Hematopoietic multipotent progenitor cell (in vitro differentiated cells): ENCODE data around the gene SYNPR. TPM values are rescaled to one million over a fixed set of nuclear protein-coding genes. Genes with fewer than 3 reads are reported as not detected.

Experiments used
- DNase-seq, 3 donors: peaks; one replicate each; pipeline ENCODE4 v3.0.0-alpha.2; 2011 to 2015; ENCODE audit warnings: low read depth in 2 of 3, low spot score in 2 of 3
- total RNA-seq: library from RNA; depleted of rRNA; stranded (reverse); fragments of >200 nt; gene quantifications from one replicate; pipeline ENCODE4 v1.2.3, GENCODE V29; 2012

The SYNPR gene
- total RNA-seq, 1 donor: under 0.01 TPM

DNA sequence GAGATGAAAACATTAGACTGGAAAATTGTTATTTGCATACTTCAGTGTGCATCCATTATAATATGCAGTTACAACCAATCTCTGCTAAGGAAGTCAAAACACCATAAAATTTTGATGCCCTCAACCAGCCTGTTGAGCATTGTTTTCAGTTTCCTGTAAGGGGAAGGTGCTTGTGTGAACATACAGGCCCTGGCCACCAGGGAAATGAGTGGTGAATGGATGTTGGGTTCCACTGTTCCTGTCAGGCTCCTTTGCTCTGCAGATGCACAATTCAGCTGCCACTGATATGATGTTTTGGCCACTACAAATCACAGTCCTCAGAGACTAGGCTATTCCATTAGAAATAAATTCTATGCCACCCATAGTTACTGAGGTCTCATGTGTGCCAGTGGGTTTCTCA is 184.6 kb downstream of the SYNPR start:
- no peak for DNase-seq

DNA sequence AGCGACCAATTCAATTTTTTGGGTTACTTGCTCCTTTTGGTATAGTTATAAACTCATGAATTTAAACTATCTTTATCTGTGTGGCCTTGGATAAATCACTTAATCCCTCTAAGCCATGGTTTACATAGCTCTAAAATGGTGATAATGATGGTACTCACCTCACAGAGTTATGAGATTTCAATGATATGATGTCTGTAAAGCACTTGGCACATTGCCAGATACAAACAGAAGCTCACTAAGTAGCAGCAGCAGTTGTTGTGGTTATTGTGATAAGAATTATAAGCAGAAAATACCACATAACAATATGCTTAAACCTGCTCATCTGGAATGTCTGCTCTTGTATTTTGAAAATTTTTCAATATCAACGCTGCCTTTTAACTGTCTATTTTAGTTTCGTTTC is 189.3 kb downstream of the SYNPR start:
- DNase-seq: no peak

DNA sequence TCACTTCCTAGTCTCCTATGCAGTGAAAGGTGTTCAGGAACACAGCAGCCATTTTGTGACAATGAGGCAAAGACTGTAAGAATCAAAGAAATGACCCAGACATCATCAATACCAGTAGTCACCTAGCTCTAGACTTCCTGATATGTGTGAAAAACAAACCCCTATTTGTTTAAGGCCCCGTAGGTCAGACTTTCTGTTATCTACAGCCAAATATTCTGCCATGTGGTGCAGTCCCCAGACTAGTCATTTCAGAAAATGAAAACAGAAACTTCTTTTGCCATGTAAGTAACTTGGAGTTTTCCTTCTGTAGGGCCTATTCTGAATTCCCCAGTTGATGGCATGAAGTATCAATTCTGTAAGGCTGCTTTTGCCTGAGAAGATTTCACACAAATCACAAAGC is 192.6 kb downstream of the SYNPR start:
- DNase-seq: no peak

DNA sequence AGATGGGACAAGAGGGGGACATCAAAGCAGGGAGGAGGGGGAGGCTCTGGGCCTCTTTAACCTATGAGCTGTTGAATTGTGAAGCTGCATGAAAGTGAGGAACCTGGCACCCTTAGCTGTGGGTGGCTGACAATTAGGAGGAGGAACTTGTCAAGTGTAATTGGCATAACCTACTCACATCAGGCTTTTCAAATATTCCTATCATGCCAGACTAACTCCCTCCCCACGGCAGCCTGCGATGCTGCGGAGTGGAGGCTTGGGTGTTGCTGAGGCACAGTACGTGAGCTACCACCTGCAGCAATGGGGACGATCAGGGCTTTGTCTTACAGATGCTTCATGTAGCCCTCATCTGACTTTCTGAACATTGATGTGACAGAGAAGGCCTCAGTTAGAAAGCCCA is 193.7 kb downstream of the SYNPR start:
- DNase-seq: no peak

DNA sequence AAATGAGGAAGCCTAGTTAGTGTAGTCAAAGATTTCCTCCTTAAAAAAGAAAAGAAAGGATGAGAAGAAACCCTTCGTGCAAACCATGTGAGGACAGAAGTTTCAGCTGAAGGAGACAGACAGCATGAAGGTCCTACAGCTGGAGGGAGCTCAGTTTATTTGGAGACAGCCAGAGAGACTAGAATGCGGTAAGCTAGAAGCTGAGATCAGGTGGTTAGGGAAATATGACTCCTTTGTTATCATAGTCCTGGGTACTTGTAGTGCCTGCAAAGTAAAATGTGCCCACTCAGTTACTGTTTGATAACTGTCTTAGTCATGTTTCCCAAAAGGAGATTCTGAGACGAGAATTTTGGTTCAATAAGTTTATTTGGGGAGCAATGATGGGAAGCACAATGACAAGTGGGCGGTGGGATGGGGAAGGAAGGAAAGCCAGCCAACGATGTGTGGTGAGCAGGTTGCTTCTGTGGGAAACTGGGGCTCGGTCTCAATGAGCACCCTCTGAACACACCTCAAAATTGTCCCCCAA is 195.6 kb downstream of the SYNPR start:
- no peak for DNase-seq

DNA sequence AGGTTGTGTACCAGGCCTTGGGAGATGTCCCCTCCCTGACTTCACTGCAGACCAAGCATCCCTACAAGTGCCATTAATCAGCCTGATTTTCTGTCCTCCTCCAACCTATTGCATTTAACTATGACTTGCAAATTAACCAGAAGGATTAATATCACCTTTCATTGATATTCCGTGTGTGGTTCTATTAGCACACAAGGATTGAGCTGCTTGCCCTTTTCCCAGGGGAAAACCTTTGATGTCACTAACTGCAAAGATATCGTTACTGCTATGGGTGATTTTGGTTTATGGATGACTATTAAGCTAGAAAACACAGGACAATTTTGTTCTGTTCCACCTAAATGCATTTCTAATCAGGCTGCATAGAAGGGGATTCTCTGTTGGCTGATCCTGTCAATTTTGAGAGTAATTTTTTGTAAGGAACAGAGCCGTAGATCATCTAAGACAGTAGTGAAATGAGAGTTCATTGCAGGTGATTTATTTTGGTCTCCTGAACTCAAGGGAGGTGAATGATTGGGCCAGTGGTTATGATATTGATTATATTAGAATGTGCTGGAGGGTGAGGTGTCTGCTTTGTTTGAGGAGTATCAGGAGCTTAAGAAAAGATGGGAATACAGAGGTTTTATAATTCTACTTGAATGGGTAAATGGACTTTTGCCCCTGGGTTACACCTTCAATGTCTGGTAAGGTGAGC is 196.9 kb downstream of the SYNPR start:
- no peak for DNase-seq

DNA sequence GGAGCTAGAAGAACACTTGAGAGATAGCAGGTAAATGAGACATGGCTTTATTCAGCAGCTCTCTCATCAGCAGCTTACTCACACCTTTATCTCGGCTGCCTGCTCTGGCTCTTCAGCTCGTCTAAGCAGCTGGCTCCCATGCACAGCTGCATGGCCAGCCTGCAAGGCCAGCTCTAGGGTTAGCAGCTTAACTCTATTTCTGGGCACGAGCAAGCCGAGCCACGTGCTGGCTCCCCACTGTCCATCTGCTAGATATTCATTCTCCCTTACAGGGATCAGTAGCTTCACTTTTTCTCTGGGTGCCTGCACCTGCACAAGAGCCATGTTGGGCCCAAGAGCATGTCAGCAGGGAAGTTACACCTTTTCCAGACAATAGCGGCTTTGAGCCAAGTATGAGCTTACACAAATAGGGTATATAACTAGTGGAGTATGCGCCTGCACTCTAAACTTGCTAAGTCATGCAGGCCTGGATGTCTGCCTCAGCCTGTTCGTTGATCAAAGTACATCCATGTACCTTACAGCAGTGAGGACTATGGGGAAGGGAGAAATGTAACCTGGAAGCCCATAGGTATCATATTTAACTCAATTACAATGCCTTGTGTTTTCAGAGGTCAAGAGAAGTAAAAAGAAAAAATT is 199.5 kb downstream of the SYNPR start:
- no peak for DNase-seq

DNA sequence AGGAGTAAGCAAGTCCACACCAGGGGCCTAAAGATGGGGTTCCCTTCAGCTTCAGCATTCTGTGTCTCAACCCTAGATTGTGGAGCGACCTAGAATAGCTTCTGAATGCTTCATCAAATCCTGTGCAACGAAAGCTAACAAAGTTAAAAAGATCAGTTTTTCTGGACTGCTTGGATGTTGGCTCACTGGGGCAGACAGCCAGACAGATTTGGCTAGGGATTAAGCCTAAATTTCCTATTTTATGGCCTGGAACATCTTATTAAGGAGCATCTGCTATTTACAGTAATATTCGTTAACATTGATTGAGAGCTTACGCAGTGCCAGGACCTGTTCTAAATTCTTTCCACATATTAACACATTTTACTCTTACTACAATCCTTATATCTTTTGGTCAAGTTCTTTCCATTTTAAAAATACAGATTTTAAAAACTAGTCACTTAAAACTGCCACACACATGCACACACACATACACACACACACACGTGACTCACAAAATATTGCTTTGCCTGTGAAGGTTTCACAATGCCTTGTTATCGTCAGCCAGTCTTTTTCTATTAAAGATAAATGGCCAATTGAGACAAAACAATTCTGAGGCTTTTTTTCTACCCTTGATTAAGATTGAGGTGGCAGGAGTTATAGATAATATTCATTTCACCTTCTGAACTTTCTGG is 201.0 kb downstream of the SYNPR start:
- DNase-seq: no peak

DNA sequence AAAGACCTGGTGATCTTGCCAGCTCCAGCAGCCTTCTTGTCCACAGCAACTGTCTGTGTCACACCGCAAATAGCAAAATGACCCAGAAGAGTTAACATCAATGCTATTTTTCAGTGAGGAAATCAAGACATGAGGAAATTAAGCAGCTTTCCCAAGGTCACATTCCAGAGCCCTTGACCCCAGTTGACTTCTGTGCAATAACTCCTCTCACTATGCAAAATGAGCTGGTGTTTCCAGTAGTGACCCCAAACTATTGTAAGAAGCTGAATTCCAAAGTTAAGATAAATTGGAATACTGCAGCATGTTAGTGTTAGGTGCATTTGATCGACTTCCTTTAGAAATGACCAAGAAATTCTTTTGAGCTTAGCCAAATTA is 201.5 kb downstream of the SYNPR start:
- no peak for DNase-seq

DNA sequence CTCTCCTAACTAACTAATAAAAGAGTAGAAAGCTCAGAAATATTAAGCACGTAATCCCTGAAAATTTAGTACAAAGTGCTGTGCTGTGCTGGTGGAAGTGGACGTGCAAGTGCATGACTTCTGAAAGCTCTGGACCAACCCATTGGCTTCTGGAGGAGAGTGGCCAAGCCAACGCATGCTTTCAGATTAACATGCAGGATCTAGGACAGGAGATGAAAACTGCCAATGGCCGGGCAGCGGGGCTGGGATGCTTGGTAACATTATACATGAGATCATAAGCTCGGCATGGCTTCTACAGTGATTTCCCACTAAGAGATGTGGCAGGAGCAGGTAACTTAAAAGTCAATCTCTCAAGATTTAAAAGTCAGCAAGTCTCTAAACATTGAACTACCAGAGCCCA is 203.5 kb downstream of the SYNPR start:
- no peak for DNase-seq

DNA sequence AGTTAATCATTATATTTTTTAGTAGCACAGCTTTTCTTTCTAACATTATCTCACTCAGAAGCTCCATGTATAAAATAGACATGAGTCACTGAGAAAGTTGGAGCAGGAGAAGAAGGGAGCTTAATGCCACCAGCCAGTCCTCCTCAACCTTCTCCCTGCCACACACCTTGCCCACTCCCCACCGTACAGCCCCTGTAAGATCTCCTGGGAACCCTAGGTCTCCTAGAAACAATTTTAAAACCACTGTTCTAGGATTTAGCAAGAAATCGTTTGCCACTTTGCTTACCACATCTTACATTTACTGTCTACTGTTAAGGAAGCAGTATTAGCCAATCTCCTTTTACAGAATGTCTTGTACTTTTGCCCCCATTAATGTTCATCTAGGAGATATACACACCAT is 204.2 kb downstream of the SYNPR start:
- DNase-seq: no peak

DNA sequence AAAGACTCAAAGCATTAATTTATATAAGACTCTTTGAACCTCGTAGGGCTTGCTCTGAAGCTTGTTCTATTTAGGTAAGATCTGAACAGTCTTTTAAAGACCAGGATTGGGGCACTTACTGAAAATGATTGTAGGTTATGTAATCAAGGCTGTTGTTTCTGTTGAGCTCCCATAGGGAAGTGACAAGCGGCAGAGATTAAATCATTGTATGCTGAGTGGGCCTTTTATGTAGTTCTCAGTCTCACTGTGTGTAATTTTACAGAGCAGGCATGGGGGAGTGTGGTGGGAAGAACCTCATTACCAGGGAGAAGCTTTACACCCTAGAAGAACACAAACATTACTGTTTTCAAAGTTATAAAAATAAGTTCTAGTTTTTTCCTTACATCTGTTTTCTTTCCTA is 214.4 kb downstream of the SYNPR start:
- DNase-seq: no peak

DNA sequence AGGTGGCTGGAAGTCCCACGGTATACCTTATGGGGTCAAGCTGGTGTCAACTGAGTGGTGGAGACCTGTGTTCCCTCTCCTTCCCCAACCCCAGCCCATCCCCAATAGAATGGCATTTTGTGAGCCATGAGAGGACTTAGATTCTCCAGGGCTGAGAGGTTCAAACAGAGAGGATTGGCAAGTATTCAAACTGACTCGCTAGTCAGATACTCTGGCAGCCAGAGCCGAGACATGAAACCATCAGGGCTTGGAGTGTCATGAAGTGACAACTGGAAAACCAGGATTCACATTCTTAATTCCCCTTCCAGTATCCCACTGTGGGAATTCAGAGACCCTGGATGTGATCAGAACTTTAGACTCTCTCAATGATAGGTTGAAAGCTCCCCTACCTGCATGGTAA is 215.0 kb downstream of the SYNPR start:
- DNase-seq: no peak

DNA sequence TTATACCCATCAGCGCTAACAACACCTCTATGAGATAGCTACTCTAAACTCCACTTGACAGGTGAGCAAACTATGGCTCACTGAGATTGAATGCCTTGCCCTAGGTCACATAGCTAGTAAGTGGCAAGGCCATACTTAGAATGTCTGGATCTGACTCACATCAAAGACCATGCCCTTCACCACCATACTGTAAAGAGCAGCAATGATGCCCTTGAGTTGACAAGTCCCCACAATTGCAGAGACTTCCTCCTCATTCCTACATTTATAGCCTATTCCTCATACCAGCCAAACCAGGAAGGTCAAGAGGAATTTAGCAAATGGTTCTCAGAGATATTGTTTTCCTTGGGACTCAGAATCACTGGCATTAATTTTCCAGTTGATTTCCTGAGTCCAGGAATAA is 216.5 kb downstream of the SYNPR start:
- DNase-seq: no peak

DNA sequence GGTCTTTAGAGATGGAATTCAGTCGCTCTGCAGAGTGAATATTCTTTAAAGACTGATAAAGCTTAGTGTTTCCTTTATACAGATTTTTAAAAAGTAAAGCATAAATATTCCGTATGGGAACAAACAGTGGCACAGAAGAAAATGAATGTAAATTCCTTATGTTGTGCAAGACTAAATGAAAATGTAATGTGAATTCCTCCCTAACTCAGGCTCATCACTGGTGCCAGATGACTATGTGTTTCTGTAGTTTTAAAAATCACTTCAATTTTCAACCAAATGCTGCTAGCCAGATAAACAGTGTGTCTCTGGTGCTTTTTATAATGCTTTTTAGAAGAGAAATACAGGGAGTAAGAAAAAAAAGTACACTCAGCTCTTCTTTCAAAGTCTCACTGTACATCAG is 219.5 kb downstream of the SYNPR start:
- no peak for DNase-seq

DNA sequence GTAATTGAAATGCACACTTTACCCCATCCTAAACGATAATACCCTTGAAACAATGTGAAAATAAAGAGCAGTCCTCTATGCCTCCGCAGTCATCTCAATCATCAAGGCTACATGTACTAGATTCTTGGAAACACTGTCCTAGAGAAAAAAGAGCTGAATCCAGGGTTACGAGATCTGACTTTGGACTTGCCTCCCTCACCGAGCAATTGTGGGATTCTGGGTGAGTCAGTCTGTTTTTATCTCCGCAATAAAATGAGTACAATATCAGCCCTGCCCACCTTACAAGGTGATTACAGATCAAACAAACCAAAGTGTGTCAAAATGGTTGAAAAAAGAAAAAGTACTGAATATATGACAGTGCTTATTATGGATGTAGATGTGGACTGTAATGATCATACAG is 222.1 kb downstream of the SYNPR start:
- no peak for DNase-seq

DNA sequence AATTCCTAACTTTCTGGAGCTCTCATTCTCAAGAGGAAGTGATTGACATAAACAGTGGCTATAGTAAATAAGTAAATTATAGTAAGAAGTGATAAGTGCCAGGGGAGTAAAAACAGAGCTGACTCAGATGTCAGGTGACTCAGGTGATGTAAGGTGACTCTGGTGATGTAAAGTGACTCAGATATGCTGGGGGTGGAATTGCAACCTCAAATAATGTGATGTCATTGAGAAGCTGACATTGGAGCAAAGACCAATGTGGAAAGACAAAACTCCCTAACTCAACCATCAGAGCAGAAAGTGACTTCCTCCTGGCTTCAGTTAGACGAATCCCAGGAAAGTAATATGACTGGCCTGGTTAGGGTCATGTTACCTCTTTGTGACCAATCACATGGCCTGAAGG is 230.2 kb downstream of the SYNPR start:
- no peak for DNase-seq

DNA sequence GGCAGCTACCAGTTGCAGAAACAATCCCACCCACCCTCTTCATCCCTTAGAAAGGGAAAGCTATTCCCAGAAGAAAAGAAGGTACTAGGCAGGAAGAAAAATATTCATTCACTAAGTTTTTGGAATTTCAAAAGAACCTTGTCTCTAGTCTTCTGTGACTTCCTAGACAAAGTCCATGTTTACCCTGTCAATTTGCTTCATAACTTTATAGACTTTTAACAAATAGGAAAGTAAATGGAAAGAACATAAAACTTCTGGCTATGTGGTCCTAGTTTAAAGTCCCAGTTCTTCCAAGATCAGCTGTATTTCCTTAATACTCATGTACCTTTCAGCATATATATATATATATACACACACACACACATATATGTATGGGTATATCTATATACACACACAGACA is 230.7 kb downstream of the SYNPR start:
- DNase-seq: no peak

DNA sequence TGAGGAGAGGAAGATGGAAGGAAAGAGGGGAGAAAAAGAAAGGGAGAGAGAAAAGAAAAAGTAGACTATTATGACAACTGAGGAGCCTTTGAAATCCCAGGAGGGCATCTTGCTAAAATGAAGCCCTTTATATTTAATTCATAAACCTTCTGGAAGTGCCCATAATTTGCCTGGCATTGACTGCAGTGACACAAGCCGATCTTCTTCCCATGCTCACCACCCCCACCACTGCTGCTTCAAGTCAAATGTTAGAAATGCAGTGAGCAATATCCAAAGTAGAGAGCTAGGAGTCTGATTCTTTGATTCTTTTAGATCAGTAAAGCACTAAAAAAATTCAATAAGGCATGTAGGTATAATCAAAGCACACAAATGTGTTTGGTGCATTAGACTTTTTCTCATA is 235.7 kb downstream of the SYNPR start:
- no peak for DNase-seq

DNA sequence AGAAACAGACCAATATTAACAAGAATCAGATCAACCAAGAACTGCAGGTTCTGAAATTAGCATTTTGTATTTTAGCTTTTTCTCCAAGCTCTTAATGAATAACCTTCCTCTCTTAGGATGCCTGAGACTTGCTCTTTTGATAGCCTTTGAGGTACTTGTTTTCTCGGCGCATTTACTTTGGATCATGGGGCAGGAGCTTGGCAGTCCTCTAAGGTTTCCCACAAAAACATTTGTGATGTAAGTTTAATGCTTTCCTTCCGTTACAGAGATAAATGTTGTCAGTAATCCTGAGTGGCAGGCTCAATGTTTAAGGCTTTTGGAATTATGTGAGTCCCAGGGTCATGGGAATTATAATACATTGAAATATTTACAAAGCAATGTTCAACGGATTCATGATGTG is 236.6 kb downstream of the SYNPR start:
- no peak for DNase-seq

DNA sequence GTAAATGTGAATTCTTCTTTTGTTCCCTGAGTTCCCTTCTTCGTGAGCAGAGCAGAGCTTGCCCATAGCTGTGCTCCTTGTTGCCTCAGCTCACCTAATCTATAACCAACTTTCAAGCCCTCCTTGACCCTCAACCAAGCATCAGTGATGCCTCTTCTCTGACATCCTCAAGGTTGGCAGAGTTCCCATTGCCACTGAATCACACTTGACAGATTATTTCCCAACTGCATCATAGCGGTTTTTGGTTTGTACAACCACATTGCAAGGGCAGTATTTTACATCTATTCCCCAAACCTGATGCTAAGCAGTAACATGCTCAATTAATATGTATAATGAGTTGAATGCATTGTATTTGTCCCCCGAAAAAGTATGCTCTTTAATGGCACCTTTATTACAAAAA is 241.3 kb downstream of the SYNPR start:
- no peak for DNase-seq

DNA sequence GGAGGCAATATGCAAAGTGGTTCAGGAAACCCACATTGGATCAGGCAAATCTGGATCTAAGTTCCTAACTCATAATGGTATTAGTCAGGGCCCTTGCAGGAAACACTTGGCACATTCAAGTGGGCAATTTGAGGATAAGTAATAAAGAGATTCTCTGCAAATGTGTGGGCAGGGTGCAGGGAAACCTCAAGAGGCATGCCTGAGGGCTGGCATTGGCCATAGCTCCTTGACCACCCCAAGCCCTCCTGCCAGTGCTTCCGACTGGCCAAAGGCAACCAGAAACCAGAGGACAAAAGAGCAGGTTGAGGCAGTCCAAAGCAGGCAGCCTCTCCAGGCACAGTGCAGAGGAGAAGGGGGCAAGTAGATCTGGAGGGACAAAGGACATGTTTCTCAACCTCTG is 243.5 kb downstream of the SYNPR start:
- no peak for DNase-seq
